Muscle of leg (tissue), 11 donors: ENCODE results near the gene CHCHD3. TPM values are rescaled to one million over a fixed set of nuclear protein-coding genes. Genes with fewer than 3 reads are reported as not detected.

Experiments
- DNase-seq: peaks from one replicate; pipeline ENCODE4 v3.0.0; 2013
- H3K27ac ChIP-seq: one replicate; pipeline ENCODE4 v1.5.1; 2013; ENCODE audit warnings: mild to moderate bottlenecking, low read length, control low read depth
- H3K27me3 ChIP-seq: one replicate; pipeline ENCODE4 v1.6.1; 2013; ENCODE audit warnings: low read length; ENCODE audit not compliant: control insufficient read depth, insufficient read depth
- H3K36me3 ChIP-seq: one replicate; pipeline ENCODE4 v1.6.1; 2013; ENCODE audit warnings: low read length; ENCODE audit not compliant: control insufficient read depth, insufficient read depth
- H3K4me1 ChIP-seq: one replicate; pipeline ENCODE4 v1.6.1; 2013; ENCODE audit warnings: low read length; ENCODE audit not compliant: control insufficient read depth, insufficient read depth
- H3K4me3 ChIP-seq: one replicate; pipeline ENCODE4 v1.5.1; 2013; ENCODE audit warnings: low read length, control low read depth
- H3K9me3 ChIP-seq: replicated peaks from 2 replicates; pipeline ENCODE4 v1.6.1; 2013; ENCODE audit warnings: low read depth, low read length; ENCODE audit not compliant: control insufficient read depth
- WGBS: methylation state at CpG from one replicate; pipeline ENCODE4 v1.1.5; 2013; ENCODE audit warnings: missing lambda C conversion rate; ENCODE audit not compliant: insufficient coverage; 5-methylcytosine and 5-hydroxymethylcytosine counted together
- polyA plus RNA-seq, 8 donors: library from polyadenylated mRNA; unstranded; fragments of 120-200 nt; gene quantifications; one replicate each; pipeline versions ENCODE4 v1.2.1 to v1.2.3, GENCODE V29; 2013; ENCODE audit warnings: inconsistent platforms in 1 of 8, low replicate concordance in 1 of 8; ENCODE audit not compliant: insufficient read length in 8 of 8, insufficient read depth in 1 of 8
- total RNA-seq: library from RNA; stranded (reverse); fragments of 120-200 nt; gene quantifications from one replicate; pipeline ENCODE4 v1.2.4, GENCODE V29; 2013

The CHCHD3 gene
- total and polyA plus RNA-seq, 9 donors, result 57.4 to 75.0 (median 66.6) TPM

DNA sequence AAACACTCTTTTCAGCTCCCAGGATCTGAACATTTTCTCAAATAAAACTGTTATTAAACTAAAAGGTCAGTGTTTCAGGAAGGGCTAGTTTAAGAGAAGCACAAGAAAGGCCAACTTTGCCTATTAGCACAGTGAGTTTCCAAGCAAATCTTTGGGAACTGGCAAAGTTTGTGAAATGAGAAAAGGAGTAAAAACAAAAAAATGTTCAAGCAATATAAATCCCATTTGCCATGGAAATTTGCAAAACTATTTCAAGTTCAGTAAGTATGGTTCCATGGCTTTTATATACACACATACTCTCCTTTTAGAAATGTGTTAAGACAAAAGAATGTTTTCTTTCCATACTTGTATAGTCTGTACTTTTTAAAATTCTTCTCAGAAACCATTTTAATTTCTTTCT lies 51.5 kb downstream of the CHCHD3 start:
- H3K4me1 ChIP-seq, result peaks cover 4% of the 10 kb centered on the region
- no peaks in the 10 kb centered on the region for H3K36me3 ChIP-seq
- H3K4me3 ChIP-seq, result no peak overlapping the region
- DNase-seq, result peak; percentile 73
- no peaks in the 10 kb centered on the region for H3K27me3 ChIP-seq
- no peak overlapping the region for H3K27ac ChIP-seq
- no peaks in the 10 kb centered on the region for H3K9me3 ChIP-seq

DNA sequence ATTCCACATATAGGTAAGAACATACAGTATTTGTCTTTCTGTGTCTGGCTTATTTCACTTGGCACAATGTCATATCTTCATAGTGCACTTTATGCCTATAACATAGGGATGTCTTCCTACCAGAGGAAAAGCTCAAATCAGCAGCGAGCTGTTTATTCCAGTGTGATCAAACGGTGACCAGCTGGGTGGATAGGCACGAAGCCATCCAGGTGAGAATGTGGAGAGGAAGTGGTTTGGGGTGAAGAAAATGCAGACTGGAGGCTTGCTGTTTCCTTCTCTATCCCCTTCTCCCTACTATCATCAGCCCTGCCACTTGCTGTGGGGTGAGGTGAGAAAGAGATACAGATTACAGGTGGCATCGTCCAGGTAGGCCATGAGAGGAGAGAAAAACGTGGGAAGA lies 52.4 kb downstream of the CHCHD3 start:
- H3K36me3 ChIP-seq, result no peaks in the 10 kb centered on the region
- no peak overlapping the region for H3K27ac ChIP-seq
- peaks cover 4% of the 10 kb centered on the region for H3K4me1 ChIP-seq
- H3K27me3 ChIP-seq, result no peaks in the 10 kb centered on the region
- H3K9me3 ChIP-seq, result no peaks in the 10 kb centered on the region
- no peak overlapping the region for H3K4me3 ChIP-seq
- no CpG with 5 or more reads among the region's 5 CpGs for WGBS
- DNase-seq, result no peak

DNA sequence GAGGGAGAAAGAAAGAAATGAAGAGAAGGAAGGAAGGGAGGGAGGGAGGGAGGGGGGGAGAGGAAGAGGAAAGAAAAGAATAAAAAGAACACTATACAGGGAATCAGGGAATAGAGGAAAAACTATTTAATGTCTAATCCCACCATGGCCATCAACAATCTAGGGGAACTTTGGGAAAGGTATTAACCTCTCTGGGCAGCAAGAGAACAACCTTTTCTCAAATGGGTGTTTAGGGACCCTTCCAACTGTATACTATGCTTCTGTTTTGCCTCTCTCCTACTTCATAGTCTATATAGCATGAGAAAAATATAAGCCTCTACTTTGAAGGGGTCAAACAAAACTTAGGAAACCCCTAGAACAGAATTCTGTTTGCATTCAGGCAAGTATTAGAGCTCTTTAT lies 54.5 kb downstream of the CHCHD3 start:
- DNase-seq, result no peak
- Histone ChIP-seq H3K27me3 (no peaks in the 10 kb centered on the region), H3K27ac (no peak overlapping the region), H3K4me1 (peaks cover 4% of the 10 kb centered on the region), H3K4me3 (no peak overlapping the region), H3K36me3 (no peaks in the 10 kb centered on the region), H3K9me3 (no peaks in the 10 kb centered on the region)

DNA sequence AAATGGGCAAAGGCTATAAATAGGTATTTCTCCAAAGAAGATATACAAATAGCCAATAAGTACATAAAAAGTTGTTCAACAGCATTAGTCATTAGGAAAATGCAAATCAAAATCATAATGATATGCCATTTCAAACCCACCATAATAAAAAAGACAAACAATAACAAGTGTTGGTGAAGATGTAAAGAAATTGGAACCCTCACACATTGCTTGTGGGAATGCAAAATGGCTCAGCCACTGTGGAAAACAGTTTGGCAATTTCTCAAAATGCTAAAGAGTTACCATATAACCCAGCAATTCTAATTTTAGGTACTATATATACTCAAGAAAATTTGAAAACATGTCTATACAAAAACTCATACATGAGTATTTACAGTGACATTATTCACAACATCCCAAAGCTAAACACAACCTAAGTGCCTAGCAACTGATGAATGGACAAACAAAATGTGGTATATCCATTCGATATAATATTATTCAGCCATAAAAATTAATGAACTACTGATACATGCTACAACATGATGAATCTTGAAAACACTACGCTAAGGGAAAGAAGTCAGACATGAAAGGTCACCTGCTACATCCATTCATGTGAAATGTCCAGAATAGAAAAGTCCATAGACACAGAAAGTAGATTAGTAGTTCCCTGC lies 55.6 kb downstream of the CHCHD3 start:
- WGBS, result no CpG with 5 or more reads among the region's 2 CpGs
- no peaks in the 10 kb centered on the region for H3K27me3 ChIP-seq

DNA sequence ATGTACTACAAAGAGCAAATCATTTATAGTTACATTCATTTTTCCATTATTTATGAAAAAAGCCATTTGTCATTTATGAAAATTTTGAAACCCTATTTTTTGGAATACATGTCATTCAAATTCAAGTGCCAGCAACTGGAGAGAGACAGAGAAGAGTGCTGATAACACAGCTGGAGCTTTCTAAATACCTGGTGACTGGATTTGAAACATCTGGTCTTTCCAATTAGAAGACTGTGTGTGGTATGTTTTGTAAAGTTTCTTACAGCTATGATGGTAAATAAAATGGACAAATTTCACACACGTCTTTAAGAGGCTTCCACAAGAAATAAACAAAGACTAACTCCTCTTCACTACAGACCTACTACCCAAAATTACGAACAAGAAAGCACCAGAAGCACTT lies 56.8 kb downstream of the CHCHD3 start:
- no peak overlapping the region for H3K27ac ChIP-seq
- H3K27me3 ChIP-seq, result no peaks in the 10 kb centered on the region
- no peaks in the 10 kb centered on the region for H3K36me3 ChIP-seq
- peaks cover 4% of the 10 kb centered on the region for H3K4me1 ChIP-seq
- H3K9me3 ChIP-seq, result no peaks in the 10 kb centered on the region
- no CpG with 5 or more reads among the region's 2 CpGs for WGBS
- no peak overlapping the region for H3K4me3 ChIP-seq
- DNase-seq, result no peak

More for the DNA sequence above, 55.6 kb downstream of the CHCHD3 start:
- no peak for DNase-seq
- no peak overlapping the region for H3K27ac ChIP-seq
- no peaks in the 10 kb centered on the region for H3K9me3 ChIP-seq
- peaks cover 4% of the 10 kb centered on the region for H3K4me1 ChIP-seq
- H3K4me3 ChIP-seq, result no peak overlapping the region
- no peaks in the 10 kb centered on the region for H3K36me3 ChIP-seq

DNA sequence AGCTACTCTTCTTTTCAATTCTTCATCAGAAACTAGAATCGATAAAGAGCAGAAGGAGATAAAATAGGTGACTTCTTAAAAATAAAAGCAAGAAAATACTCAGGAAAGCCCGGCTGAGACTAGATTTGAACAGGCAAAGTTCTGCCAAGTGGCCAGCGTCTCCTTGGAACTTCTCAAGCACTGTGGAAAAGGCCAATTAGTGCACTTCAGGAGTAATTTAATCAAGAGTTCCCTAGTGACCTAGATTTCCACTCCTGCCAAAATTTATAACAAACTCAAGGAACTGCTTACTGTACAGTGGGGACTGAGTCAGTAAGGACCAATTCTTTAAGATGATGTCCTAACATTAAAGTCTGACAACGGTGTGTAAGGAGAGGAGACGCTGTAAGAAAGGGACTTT lies 57.3 kb downstream of the CHCHD3 start:
- Histone ChIP-seq H3K27ac (no peak overlapping the region), H3K4me3 (no peak overlapping the region), H3K36me3 (no peaks in the 10 kb centered on the region), H3K9me3 (no peaks in the 10 kb centered on the region), H3K27me3 (no peaks in the 10 kb centered on the region), H3K4me1 (peaks cover 2% of the 10 kb centered on the region)
- no peak for DNase-seq
- WGBS, result 60% methylated on average over 1 of the region's 5 CpGs

DNA sequence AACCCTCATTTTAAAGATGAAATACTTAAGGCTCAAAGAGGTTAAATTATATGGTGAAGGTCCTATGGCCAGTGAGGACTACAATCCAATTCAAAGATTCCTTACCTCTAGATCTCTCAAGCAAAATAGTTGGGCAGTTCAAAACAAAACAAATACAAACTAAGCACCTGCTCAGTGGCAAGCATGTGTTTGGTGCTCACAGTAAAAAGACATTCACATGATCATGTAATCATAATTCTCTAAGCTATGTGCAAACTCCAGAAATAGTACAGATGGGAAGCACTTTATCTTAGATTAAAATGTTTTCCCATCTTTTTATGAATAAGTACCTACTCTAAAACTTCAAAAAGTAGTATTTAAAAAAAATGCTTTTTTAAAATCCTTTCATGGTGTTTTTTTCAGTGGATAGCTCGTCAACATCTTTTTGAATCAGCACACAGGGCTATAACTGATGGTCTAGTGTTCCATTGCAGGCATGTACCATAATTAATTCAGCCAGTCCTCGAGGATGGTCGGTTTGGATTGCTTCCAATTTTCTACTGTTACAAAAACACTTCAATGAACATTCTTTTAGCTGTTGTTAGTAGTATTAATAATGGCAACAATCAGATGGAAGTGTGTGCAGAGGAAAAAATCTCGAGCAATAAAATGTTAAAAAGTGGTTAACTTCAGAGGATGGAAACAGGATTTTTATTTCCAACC lies 58.4 kb downstream of the CHCHD3 start:
- DNase-seq, result no peak
- Histone ChIP-seq H3K36me3 (no peaks in the 10 kb centered on the region), H3K27me3 (no peaks in the 10 kb centered on the region), H3K27ac (no peak overlapping the region), H3K4me3 (no peak overlapping the region), H3K9me3 (no peaks in the 10 kb centered on the region), H3K4me1 (no peaks in the 10 kb centered on the region)
- WGBS, result 83% methylated on average over 1 of the region's 4 CpGs

DNA sequence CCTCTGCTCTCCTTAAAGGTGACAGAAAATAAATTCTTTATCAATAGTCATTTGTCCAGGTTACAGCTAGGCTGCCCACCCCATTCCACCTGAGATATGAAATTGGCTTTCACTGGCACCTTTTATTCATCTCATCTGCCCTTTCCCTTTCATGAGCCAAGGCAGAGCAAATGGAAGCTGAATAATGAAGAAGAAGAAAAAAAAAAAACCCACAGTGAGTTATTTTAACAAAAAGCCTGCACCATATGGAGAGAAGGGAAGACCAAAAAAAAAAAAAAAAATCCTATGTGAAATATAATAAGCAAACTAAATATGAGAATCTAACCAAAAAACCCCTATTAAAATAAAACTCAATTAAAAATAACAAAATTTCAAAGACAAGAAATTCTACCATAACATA lies 59.2 kb downstream of the CHCHD3 start:
- Histone ChIP-seq H3K4me3 (no peak overlapping the region), H3K9me3 (no peaks in the 10 kb centered on the region), H3K27me3 (no peaks in the 10 kb centered on the region), H3K27ac (no peak overlapping the region), H3K36me3 (no peaks in the 10 kb centered on the region), H3K4me1 (no peaks in the 10 kb centered on the region)
- no peak for DNase-seq

DNA sequence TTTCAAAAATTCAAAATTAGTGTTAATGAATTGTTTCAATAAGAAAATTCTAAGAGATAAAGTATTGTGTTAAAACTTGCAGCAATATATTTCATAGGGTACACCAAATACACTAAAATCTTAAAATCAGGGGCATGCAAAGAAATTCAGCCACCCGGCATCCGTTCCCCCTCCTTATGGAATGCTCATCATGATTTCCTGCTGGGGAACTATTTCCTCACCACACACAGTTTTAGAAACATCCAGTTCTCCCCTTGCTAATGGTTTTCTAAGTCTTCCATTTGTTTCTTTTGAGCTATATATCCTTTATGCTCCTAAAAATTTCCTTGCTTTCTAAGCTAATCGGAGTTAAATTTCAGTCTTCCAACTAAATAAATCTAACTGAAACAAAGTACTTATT lies 60.7 kb downstream of the CHCHD3 start:
- Histone ChIP-seq H3K9me3 (no peaks in the 10 kb centered on the region), H3K36me3 (no peaks in the 10 kb centered on the region), H3K27ac (no peak overlapping the region), H3K4me1 (no peaks in the 10 kb centered on the region), H3K27me3 (no peaks in the 10 kb centered on the region), H3K4me3 (no peak overlapping the region)
- DNase-seq, result no peak
- WGBS, result 48% methylated on average over 2 of the region's 3 CpGs

DNA sequence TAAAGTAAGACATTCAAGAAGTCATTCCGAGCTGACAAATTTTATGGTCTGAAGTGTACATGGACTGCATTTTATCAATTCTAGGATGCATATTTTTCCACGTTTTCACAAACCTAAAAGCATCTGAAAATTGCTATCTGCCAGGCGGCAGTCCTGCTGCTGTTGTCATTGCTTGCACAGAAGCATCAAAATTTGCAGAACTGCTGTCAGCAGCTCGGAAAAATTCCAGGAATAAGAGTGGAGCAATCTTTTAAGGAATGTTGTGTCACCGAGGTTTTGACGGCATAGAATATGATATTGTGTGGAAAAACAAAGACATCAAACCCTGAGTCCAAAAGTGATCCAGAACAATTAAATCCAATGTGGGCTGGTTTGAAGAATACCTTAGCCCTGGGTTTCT lies 61.4 kb downstream of the CHCHD3 start:
- Histone ChIP-seq H3K9me3 (no peaks in the 10 kb centered on the region), H3K36me3 (no peaks in the 10 kb centered on the region), H3K4me1 (no peaks in the 10 kb centered on the region), H3K27me3 (no peaks in the 10 kb centered on the region), H3K4me3 (no peak overlapping the region), H3K27ac (no peak overlapping the region)
- DNase-seq, result no peak
- WGBS, result 76% methylated on average over 3 of the region's 6 CpGs

DNA sequence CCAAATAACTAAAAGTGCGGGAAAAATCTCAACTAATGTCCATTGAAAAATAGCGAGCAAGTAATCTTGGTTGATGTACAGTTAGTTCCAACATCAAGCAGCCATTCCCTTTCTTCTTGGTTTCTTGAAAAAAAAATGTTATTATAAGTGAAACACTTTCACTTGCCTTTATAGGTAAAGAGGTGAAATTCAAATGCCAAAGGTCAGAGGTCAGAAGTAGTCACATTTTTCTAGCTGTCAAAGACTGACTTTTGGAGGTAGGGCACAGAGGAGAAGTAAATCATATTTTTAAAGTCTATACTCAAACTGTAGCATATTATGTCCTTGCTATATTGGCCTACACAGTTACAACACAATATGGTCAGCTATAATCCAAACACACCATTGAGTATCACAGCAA lies 62.3 kb downstream of the CHCHD3 start:
- H3K27me3 ChIP-seq, result no peaks in the 10 kb centered on the region
- no peak for DNase-seq
- no peak overlapping the region for H3K27ac ChIP-seq
- no peaks in the 10 kb centered on the region for H3K9me3 ChIP-seq
- H3K36me3 ChIP-seq, result no peaks in the 10 kb centered on the region
- no peaks in the 10 kb centered on the region for H3K4me1 ChIP-seq
- no CpG with 5 or more reads among the region's 2 CpGs for WGBS
- no peak overlapping the region for H3K4me3 ChIP-seq
